ENCODE results near the gene IRS1.

Gene IRS1

GRCh38 chr2:226754821-226755604 lies 44.6 kb downstream of the IRS1 start:
- DNase-seq, result no peak

GRCh38 chr2:226752887-226753286 lies 46.7 kb downstream of the IRS1 start:
- no peak for DNase-seq

GRCh38 chr2:226747288-226747687 lies 52.3 kb downstream of the IRS1 start:
- DNase-seq, result no peak

- DNase-seq, result no peak
Observed at GRCh38 chr2:226746196-226746800, 53.3 kb downstream of the IRS1 start.

GRCh38 chr2:226743915-226744314 lies 55.7 kb downstream of the IRS1 start:
- DNase-seq, result no peak

- no peak for DNase-seq
Observed at GRCh38 chr2:226742347-226742746, 57.3 kb downstream of the IRS1 start.

GRCh38 chr2:226740039-226740648 lies 59.5 kb downstream of the IRS1 start:
- no peak for DNase-seq

- DNase-seq, result no peak
Observed at GRCh38 chr2:226739545-226740030, 60.0 kb downstream of the IRS1 start.

GRCh38 chr2:226738821-226739544 lies 60.6 kb downstream of the IRS1 start:
- DNase-seq, result no peak

- no peak for DNase-seq
Observed at GRCh38 chr2:226738191-226738820, 61.3 kb downstream of the IRS1 start.

- no peak for DNase-seq
Observed at GRCh38 chr2:226736382-226736781, 63.2 kb downstream of the IRS1 start.

- no peak for DNase-seq
Observed at GRCh38 chr2:226733927-226734564, 65.6 kb downstream of the IRS1 start.

GRCh38 chr2:226733189-226733858 lies 66.3 kb downstream of the IRS1 start:
- no peak for DNase-seq

GRCh38 chr2:226732478-226733188 lies 67.0 kb downstream of the IRS1 start:
- DNase-seq, result no peak

- DNase-seq, result no peak
Observed at GRCh38 chr2:226730481-226730880, 69.1 kb downstream of the IRS1 start.

GRCh38 chr2:226728996-226729395 lies 70.6 kb downstream of the IRS1 start:
- DNase-seq, result no peak

GRCh38 chr2:226727251-226727650 lies 72.4 kb downstream of the IRS1 start:
- no peak for DNase-seq

- DNase-seq, result no peak
Observed at GRCh38 chr2:226726546-226726945, 73.1 kb downstream of the IRS1 start.

GRCh38 chr2:226725126-226725860 lies 74.3 kb downstream of the IRS1 start:
- DNase-seq, result no peak

- no peak for DNase-seq
Observed at GRCh38 chr2:226721541-226721940, 78.1 kb downstream of the IRS1 start.
